NCI-H2196 (cell line): ENCODE measurements around the gene TNFSF10.
"Not testable (repeated sequence)": the region's sequence is repeated elsewhere in the genome, so short reads cannot be mapped to it uniquely, and the experiment has no call there.

ENCODE experiments used
- DNase-seq: peaks from one replicate; lab custom pipeline; 2025; ENCODE audit not compliant: unreplicated experiment; lab: John Stamatoyannopoulos, UW

Gene TNFSF10

DNA sequence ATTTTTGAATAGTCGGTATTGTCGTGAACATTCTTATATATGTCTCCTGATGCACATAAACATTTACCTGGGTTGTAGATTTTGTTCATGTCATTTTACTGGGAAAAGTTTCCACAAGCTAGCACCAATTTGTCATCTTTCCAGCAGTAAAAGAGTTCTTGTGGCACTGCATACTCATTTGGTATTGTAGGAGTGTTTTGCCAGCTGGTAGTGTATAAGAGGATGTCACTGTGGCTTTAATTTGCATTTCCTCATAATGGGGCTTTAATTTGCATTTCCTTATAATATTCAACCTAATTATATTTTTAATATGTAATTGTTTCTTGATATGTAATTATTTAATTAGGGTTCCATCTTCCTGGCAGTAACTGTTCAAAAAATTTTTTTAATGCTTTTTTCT lies 21.2 kb upstream of the TNFSF10 start:
- no peak for DNase-seq

GRCh38 chr3:172543884-172544283 lies 20.7 kb upstream of the TNFSF10 start:
- DNase-seq, result no peak

GRCh38 chr3:172543419-172543818 lies 20.2 kb upstream of the TNFSF10 start:
- DNase-seq, result no peak

DNA sequence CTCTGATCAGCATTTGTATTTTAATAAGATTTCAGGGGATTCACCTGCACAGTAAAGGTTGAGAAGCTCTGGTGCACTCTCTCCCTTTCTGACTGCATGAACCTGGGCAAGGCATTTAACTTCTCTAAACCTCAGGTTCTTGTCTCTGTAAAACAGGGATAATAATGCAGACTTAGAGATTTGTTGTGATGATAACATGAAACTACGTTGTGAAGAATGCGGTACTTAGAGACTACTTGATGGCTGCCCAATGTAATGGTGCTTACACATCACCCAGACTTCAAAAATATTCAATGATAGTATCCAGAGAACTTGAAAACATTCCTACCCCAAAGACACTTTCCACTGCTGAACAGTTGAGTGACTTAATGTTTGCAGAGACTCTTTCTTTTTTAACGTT lies 19.8 kb upstream of the TNFSF10 start:
- no peak for DNase-seq

- no peak for DNase-seq
These were observed 18.8 kb upstream of the TNFSF10 start for GRCh38 chr3:172541945-172542488.

DNA sequence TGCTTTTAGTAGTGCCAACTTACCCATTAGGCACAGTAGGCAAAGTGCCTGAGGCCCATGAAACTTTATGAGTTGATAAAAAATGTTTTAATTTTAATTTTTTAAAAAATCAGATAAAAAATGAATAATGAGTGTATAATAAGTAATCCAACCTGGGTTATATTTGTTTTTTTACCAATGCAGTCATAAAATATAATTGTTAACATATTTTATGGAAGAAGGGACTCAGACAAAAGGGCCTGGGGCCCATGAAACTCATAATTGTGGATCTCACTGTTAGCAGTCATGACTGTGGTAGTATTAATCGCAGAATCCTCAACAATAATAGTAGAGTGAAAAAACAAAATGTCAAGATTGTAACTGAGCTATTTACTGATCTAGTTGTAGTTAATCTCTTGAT lies 16.8 kb upstream of the TNFSF10 start:
- DNase-seq, result no peak

GRCh38 chr3:172539273-172539672 lies 16.0 kb upstream of the TNFSF10 start:
- no peak for DNase-seq

DNA sequence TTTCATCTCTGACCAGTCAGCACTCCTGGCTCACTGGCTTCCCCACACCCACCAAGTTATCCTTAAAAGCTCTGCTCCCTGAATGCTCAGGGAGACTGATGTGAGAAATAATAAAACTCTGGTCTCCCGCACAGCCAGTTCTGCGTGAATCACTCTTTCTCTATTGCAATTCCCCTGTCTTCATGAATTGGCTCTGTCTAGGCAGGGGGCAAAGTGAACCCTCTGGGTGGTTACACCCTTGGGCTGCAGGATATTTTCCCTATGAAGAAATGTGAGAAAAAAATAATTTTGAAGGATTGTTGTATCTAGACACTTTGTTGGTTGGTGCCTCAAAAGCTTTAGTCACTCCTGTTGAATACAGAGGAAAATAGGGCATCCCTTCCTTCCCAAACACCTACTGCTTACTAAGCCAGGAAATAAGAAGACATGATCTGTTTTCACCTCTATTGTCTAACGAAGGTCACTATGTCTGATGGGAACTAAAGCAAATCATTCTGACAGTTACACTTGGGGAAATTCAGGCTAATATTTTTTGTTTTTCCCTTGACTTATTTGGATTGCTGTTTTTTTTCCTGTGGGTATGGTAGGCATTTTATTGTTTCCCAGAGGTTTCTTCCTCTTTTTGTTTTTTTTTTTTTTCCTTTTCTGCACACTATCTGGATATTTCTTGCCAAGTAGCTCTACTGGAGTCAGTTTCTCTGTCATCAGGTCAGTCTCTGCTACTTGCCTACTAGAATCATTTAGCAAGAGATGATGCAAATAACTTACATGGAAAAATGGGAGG lies 15.3 kb upstream of the TNFSF10 start:
- no peak for DNase-seq

- no peak for DNase-seq
These were observed 14.4 kb upstream of the TNFSF10 start for GRCh38 chr3:172537507-172538158.

DNA sequence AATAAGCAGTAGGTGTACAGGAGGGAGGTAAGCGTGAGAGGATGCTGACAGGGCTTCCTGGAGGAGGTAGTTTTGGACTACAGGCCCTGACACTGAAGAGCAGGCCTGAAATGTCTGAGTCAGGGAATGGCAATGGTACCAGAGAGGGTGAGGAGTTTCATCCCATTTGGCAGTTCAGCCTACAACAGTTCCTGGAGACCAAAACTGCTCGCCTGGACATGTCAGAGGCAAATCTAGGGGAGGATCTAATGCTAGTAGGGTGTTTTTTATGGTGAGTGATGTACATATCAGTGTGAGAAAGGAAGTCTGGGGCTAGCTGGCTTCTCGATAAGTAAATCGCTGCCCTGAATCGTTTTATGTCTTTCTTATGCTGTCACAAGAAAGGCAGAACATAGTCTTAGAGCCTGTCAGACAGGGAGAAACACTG lies 13.8 kb upstream of the TNFSF10 start:
- no peak for DNase-seq

GRCh38 chr3:172536505-172536904 lies 13.3 kb upstream of the TNFSF10 start:
- no peak for DNase-seq

- no peak for DNase-seq
These were observed 7.3 kb upstream of the TNFSF10 start for GRCh38 chr3:172530566-172530965.

DNA sequence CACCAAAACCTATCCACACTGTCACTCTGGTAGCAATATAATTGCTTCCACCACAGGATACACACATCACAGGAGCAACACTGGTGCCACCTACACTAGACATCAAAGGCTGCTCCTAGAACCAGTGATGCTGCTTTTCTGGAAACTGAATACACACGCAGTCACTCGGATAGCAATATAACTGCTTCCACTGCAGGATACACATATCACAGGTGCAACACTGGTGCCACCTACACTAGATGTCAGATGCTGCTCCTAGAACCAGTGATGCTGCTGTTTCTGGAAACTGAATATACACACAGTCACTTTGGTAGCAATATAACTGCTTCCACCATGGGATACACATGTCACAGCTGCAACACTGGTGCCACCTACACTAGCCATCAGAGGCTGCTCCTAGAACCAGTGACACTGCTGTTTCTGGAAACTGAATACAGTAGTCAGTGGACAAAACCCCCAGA lies 6.9 kb upstream of the TNFSF10 start:
- no peak for DNase-seq

DNA sequence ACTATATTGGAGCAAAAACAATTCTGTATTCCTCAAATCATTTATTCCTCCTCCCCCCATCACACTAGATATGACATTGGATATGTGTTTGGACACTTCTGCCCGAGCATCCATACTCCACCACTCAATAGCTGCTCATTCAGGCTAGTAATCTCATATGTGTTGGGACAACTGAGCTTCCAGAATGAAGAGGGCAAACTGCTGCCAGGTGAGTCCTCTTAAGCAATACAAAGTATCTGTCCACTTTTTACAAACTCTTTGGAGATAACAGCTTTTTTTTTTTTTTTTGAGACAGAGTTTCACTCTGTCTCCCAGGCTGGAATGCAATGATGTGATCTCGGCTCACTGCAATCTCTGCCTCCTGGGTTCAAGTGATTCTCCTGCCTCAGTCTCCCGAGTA lies 5.4 kb upstream of the TNFSF10 start:
- no peak for DNase-seq

DNA sequence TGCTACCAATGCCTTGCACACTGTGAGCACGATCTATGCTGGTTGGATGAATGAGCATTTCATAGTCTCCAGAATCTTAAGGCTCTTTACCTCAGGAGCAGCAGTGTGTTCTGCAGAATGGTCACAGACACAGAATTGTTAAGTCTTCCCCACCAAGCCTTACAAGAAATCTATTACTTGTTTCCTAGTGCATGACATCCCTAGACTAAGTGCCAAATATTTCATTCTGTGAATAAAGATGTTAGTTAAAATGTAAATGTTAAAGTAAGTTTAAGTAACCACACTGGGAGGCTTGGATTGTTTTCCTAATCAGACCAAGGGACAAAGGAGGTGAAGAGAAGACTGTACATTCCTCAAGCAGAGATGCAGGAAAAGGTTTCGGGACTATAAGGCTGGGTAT lies 4.1 kb upstream of the TNFSF10 start:
- no peak for DNase-seq

- no peak for DNase-seq
These were observed 1.9 kb upstream of the TNFSF10 start for GRCh38 chr3:172525116-172525613.

GRCh38 chr3:172524611-172525010 lies 1.4 kb upstream of the TNFSF10 start:
- no peak for DNase-seq

DNA sequence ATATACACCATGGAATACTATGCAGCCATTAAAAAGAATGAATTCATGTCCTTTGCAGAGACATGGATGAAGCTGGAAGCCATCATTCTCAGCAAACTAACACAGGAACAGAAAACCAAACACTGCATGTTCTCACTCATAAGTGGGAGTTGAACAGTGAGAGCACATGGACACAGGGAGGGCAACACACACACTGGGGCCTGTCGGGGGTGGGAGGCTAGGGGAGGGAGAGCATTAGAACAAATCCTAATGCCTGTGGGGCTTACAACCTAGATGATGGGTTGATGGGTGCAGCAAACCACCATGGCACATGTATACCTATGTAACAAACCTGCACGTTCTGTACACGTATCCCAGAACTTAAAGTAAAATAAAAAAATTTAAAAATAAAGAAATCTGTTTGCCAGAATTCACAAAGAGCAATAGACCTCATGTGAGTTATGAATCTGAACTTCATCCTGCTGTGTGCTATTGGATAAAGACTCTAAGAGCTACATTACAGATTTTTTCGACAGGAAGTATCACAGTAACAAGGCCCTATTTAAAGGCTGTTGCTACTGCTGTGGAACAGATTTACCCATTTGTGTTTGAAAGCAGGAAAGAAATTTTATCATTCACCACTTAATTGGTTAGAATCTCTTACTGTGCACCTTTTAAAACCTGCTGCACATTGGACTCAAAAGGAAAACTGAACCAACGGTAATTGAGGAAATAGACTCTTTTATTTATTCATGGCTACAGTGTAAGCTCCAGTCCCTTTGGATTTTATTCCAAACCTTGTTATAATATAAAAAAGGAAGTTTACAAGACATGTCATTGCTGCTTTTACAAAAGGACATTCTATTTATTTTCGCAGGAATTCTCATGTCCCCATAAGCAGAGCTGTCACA lies 1.1 kb downstream of the TNFSF10 start:
- DNase-seq, result not testable (repeated sequence)

DNA sequence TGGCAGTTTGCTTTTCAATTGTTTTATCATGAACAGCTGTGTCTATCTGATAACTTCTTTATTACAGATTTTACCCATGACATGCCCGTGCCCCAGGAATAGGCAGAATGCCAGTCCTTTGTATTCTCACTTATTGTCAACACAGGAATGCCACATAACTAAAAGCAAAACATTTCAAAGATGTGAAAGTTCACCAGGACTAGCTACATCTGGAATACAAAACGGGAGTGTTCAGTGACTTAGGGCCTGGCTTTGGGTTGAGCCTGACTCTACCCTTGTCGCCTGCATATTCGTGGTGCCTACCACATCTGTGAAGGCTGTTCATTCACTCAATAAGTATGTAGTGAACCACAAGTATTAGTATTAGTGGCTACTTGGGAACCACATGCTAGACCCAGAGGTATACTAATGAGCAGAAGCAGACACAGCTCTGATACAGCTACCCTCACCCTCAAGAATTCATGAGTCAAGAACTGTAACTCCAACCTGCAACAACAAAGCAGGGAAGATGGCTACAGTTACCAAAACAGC lies 2.9 kb downstream of the TNFSF10 start:
- no peak for DNase-seq

GRCh38 chr3:172519740-172520139 lies 3.5 kb downstream of the TNFSF10 start:
- DNase-seq, result no peak
